Stimulated activated CD8-positive, alpha-beta memory T cell treated with anti-CD3 and anti-CD28 coated beads, Interleukin-4, amount 100 ng/mL, for 24 hours (primary cell): ENCODE results near the gene SCLY.

Experiments
- DNase-seq: peaks from one replicate; pipeline ENCODE4 v3.0.0-alpha.2; 2020; ENCODE audit warnings: low read depth

The SCLY gene

DNA sequence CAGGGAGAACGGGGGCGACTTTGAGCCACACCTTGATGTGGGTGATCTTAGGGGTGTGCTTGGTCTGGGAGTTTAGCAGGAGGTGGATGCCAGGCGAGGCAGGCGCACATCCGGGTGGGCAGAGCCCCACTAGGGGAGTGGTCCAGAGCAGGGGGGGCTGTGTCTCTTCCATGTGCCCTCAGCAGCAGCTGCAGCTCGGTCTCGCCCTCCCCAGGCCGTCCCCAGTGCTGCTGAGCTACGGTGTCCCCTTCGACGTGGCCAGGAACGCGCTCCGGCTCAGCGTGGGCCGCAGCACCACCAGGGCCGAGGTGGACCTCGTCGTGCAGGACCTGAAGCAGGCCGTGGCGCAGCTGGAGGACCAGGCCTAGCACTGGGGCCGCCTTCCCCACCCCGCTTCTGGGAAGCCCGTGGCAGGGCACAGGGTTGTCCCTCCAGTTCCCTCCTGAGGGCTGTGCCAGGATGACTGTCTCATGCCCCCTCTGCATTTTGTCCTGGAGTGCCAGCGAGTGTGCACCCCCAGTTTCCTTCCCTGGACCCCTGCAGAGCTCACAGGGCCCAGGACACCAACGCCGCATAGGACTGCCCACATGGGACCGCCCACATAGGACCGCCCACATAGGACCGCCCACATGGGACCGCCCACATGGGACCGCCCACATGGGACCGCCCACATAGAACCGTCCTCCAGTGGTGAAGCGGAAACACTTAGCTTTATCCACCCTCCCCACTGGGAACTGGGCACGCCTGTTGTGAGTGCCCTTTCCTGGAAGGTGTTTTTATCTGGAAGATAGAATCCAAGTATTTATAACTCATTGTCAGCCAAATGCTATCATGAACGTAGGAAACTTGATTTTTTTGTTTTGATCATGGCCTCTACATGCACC is 37.4 kb downstream of the SCLY start:
- no peak for DNase-seq

DNA sequence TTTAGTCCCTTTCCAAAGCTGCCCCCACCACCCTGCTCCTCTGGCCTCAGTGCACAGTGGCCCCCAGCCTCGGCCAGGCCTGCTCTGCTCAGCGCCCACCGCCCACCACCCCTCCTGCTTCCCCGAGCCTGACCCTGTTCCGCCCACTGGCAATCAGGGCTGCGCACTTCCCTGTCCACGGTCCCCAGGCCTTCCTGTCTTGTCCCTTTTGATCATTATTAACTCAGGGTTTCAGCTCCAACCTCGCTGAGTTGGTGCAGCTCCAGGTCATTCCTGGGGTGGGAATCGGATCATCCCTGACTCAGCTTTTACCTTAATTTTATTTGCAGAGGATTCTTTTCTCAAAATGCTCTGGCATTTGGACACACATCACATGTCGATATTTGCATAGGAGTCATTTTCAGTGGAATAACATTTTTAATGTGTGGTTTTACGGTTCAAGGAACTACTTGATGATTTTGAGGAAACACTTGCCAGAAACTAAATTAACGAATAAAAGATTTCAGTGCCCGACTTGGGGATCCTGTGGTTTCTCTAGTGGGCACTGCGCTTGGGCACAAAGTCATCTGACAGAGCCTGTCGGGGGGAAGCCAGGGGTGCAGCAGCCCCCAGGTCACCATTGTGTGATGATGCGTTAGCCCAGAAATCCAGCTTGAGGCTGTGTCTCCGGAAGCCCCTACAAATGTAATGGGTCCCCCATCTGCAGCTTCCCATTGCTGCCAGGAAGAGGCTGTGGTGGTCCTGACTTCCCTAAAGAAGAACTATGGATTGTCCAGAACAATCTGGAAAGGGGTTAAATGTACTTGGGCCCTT is 38.3 kb downstream of the SCLY start:
- DNase-seq = no peak

DNA sequence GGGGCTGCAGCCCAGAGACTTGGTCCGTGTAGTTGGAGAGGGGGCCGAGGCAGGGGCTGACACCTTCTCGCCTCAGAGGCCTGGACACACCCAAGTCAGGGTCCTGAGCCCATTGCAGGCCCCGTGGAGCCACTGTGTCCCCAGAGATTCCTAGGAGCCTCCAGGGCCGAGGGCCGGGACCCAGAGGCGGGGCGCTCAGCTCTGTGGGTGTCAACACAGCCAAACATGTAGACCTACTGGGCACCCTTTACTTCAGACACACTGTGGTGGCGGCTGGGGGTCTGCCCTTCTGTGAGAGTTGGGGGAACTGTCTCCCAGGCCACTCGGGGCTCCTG is 38.9 kb downstream of the SCLY start:
- no peak for DNase-seq

DNA sequence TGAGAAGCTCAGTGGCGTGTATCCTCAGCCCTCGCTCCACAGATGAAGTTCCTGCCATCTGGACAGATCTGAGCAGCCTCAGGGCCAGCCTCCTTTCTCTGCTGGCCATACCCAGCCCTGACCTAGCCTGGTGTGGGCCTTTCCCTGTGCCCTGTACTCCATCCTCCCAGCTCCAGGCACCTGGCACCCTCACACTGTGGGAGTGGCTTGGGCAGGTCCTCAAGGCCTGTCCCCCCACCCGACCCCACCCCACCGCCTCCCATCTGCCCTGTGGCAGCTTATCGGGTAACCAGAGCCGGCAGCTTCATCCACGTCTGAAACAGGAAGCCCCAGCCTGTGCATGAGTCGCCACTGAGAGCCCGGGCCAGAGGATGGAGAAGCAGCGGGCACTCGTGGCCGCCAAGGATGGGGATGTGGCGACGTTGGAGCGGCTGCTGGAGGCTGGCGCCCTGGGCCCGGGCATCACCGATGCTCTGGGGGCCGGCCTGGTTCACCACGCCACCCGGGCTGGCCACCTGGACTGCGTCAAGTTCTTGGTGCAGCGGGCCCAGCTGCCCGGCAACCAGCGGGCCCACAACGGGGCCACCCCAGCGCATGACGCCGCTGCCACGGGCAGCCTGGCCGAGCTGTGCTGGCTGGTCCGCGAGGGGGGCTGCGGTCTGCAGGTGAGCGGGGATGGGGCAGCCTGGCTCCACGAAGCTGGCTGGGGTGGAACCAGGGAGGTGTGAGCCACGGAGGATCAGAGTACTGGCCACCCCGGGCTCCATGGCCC is 39.4 kb downstream of the SCLY start, which contains the start of gene ESPNL:
TSS of gene ESPNL (plus strand) at position 292 of the 772 bp plus-strand sequence. CDS start at position 372, 80 bp downstream.
- DNase-seq = no peak

DNA sequence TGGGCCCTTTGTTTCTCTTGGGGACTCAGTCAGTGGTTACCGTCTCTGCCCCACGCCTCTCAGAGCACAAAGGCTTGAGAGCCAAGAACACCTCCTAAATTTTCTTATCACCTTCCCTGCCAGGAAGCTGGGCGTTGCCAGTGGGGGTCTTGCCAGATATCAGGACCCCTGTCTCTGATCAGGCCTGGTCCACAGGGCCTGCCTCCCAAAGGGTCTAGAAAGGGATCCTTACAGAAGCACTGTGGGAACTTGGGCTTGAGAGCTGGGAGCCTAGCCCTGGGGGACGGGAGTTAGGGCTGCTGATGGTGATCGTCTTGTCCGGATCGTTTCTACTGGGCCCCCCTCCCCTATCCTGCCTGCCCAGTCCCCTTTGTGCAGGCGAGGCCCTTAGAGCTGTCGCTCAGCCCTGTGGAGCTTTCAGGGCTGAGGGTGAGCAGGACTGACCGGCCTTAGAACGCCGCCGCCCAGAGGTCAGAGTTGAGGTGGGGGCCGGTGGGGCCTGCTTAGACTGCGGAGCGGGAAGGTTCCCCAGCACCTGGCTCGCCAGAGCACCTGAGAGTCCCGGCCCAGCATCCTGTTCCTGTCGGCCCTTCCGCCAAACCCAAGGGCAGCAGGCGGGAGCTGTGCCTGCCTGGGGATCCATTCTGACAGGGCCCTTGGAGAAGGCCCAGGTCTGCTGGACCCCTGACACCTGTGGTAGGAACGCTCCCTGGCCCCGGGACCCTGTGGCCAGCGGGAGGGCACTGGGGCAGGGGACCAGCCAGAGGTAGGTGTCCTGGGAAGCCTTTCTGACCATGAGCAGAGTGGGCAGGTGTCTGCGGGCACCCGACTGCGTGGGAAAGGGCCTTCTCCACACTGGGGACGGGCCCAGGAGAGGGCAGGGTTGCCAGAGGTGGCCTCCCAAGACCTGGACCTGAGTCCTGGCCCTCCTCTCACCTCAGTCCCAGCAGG is 40.3 kb downstream of the SCLY start:
- no peak for DNase-seq

DNA sequence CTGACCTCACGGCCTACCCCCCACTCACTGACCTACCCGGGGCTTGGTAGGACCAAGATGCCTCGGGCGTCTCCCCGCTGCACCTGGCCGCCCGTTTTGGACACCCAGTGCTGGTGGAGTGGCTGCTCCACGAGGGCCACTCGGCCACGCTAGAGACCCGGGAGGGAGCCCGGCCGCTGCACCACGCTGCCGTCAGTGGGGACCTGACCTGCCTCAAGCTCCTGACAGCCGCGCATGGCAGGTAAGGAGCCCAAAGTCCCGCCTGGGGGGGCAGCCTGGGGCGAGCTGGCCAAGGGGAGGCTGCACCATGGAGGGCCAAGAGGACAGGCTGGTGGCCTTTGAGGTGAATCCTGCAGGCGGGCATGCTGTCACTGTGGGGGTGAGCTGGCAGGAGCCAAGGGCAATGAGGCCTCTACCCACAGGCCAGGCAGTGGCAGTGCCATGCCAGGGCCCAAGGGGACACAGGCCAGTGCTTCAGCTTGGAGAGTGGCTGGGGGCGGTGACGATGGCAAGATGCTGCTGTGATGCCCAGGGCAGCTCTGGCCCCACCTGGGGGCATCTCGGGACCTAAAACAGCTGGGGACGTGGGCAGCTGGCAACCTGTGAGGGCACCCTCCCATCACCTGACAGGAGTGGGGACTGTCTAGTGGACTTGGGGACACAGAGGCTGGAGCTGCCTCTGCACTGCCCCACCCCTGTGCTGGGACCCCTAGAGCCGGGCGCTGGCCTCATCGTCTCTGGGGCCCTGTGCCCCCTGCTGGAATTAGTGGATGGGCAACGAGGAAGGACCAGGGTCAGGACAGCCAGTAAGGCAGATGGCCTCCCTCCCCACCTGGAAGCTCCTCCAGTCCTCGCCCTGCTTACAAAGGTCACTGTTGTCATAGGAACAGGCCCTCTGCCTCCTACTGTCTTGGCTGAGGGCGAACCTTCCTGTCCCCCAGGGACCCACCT is 41.4 kb downstream of the SCLY start:
- no peak for DNase-seq

- DNase-seq = no peak
These were observed 42.1 kb downstream of the SCLY start for GRCh38 chr2:238102865-238103264.

DNA sequence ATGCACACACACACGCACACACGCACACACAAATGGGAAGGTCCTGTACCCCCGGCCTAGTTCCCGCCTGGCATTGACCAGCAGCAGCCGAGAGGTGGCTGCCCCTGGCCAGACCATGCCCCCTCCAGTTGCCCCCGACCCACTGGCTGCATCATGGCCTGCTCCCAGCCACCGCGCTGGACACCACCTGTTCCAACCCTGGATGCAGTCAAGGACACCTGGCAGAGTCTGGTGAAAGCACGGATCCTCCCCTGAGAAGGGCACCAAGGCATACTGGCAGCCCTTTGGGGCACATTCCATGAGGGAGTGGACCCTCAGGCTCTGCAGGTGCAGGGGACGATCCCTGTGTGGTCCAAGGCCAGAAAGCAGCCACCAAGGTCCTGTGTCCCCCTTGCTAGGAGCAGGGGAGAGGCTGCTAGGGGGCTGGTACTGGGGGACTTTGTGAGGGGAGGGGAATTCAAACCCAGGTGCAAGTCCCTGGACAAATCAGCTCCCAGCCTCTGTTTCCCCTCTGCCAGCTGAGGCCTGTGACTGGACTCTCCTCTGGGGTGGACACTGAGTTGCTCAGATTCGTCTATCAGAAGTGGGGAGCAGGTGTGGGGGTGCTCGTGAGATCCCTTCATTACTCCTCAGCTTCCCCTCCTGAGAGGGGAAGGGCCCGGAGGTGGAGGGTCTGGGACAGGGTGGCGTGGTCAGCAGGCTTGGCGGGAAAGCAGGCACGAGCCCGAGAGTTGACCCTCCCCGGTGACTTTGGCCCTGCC is 42.8 kb downstream of the SCLY start:
- no peak for DNase-seq

DNA sequence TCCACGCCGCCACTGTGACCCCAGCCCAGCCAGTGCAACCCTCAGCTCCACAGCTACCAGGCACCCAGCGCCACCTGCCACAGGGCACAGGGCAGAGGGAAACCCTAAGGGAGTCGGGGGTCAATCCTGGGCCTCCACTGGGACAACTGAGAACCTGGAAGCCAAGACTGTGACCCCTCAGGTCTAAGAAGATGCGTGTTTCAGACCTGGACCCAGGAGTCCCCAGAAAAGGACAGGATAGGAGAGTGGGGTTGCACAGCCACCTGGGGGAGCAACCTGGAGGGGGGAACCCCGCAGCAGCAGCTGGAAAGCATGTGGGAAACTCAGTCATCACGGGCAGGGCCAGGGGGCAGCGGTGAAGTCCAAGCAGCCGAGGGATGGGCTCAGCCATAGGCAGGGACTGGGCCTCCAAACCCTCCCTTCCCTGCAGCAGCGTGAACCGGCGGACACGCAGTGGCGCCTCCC is 43.5 kb downstream of the SCLY start:
- DNase-seq = no peak

DNA sequence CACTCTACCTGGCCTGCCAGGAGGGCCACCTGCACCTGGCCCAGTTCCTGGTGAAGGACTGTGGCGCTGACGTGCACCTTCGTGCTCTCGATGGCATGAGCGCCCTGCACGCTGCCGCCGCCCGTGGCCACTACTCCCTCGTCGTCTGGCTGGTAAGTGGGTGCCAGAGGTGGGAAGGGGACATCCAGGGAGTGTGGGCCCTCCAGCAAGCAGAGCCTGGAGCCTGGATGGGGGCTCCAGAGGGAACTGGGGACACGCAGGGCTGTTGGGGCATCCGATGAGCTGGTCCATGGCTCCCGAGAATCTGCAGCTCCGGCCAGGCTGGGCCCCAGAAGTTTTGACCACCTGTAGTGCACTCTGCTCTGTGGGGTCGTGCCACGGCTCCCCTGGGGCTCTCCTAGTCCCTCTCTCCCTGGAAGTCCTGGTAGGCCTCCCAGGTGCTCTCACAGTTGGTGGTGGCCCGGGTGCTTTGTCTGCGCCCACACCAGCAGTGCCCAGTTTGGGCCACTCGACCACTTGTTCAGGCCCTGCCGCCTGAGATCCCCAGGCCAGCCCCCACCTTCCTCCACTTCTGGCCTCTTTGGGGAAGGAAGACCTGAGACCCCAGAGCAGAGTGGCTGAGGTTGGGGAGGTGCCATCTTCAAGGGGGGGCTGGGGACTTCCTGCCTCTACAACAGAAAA is 44.0 kb downstream of the SCLY start:
- no peak for DNase-seq

GRCh38 chr2:238105506-238106338 is 44.9 kb downstream of the SCLY start:
- no peak for DNase-seq

GRCh38 chr2:238106339-238106697 is 45.5 kb downstream of the SCLY start:
- DNase-seq = no peak

DNA sequence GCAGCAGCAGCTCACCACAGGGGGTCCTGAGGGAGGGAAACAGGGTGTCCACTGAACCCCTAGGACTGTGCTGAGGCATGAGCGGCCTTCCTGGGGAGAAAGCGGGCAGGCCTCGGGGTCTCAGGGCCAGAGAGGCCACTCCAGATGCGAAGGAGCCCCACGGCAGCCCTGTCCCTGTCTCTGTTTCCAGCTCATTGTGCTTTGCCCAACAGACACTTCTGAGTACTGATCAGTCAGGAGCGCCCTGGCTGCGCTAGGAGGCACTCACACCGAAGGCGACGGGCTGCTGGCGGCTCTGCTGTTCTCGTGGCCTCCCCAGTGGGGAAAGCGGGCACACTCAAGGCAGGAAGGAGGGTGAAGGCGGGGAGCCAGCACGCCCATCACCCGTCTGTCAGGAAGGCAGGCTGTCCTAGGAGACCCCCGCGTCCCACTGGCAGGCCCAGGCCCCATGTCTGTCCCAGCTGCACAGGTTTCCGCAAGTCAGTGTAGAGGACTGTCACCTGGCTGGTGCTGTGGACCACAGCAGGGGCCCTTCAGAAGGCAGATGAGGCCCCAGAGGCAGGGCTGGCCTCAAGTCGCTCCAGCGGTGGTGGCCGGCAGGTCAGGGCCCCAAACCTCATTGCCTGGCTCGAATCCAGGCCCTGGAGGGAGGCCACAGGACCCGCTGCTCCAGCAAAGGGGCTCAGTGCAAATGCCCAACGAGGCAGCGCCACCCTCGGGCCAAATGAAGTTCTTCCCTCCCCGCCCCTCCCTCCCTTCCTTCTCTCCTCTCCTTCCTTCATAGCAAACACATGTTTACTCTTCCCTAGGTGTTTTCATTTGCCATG is 46.1 kb downstream of the SCLY start:
- no peak for DNase-seq

- no peak for DNase-seq
These were observed 47.0 kb downstream of the SCLY start for GRCh38 chr2:238107525-238108422.

DNA sequence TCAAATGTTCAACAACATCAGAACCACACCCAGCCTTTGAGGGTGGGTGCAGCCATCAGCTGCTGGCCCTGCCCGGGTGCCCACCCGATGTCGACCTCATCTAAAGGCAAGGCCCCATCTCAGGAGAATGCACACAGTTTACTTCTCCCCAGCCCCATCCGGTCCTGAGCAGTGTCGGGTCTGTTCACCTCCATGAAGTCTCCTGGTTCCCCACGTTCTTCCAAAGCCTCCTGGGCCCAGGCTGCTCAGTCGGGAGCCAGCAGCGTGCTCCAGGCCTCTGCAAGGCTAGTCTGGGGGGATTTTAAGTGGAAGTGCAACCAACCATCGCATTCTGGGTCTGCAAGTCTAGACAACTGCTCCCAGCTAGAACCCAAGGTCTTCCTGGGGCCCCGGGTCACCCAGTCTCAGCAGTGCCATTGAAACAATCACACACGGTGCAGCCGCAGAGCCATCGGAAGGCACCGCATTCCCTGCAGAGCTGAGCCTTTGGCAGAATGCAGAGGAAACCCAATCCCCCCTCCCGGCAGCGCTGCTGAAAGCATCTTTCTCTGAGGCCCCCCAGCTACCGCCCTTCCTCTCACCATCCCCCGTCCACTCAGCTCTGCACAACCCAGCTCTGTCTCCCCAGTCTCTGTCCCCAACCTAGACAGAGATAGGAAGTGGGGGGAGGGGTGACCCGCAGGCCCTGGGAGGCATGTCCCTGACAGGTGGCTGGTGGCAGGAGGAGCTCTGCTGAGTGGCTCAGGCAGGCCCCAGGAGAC is 47.8 kb downstream of the SCLY start:
- DNase-seq = no peak
